ENCODE measurements around the gene SMCHD1. TPM values are rescaled to one million over a fixed set of nuclear protein-coding genes. Genes with fewer than 3 reads are reported as not detected.

Gene SMCHD1
- total and polyA plus RNA-seq, 2 experiments from 2014 or later, result 7.7 to 39.0 TPM

GRCh38 chr18:2825613-2826175, 170.2 kb downstream of the SMCHD1 start:
- TF ChIP-seq REST (IDR thresholded peaks at IDR 0.05; ENCODE audit: unreplicated experiment), result no peak
- TF ChIP-seq NANOG (IDR thresholded peaks at IDR 0.05; ENCODE audit: borderline replicate concordance), result no peak
- no peak for TF ChIP-seq CREB1 (CRISPR knock-in tag; IDR thresholded peaks at IDR 0.05; ENCODE audit: low read depth)
- no peak for TF ChIP-seq EZH2 (IDR thresholded peaks at IDR 0.05; ENCODE audit: low read depth, unreplicated experiment)
- TF ChIP-seq JUNB (IDR thresholded peaks at IDR 0.05; ENCODE audit: unreplicated experiment), result no peak
- TF ChIP-seq POLR2AphosphoS5 (IDR thresholded peaks at IDR 0.05; ENCODE audit: low read depth), result no peak
- H3K27ac ChIP-seq (ENCODE audit: low read depth), result no peak overlapping the region
- peaks cover 2% of the 10 kb centered on the region; the same call in 1 of the 3 replicates for H3K36me3 Mint-ChIP-seq (ENCODE audit: low read depth)

GRCh38 chr18:2826581-2826980, 171.1 kb downstream of the SMCHD1 start:
- H3K27me3 ChIP-seq (ENCODE audit: insufficient read depth), result no peaks in the 10 kb centered on the region
- H3K4me3 ChIP-seq, result no peak overlapping the region
- H3K36me3 Mint-ChIP-seq (ENCODE audit: low read depth), result peaks cover 2% of the 10 kb centered on the region; the same call in 1 of the 3 replicates
- no peak overlapping the region for H3K27ac Mint-ChIP-seq
- H3K27ac ChIP-seq (ENCODE audit: low read depth), result no peak overlapping the region
- no peaks in the 10 kb centered on the region for H3K79me2 ChIP-seq (replicated peaks; ENCODE audit: insufficient read depth)
- H2AFZ ChIP-seq, result peak overlapping the region; percentile 81; the same call in 1 of the 2 replicates
- H4K20me1 ChIP-seq (replicated peaks; ENCODE audit: insufficient read depth), result no peaks in the 10 kb centered on the region
- no peaks in the 10 kb centered on the region for H3K36me3 ChIP-seq (ENCODE audit: insufficient read depth)
- peaks cover 5% of the 10 kb centered on the region; the same call in 1 of the 2 replicates for H3K4me1 ChIP-seq (ENCODE audit: insufficient read depth)
- no peak overlapping the region for H3K4me2 ChIP-seq
- no peaks in the 10 kb centered on the region for H3F3A ChIP-seq (replicated peaks; ENCODE audit: low read depth)
- peaks cover 8% of the 10 kb centered on the region for H3K9me3 Mint-ChIP-seq
- peaks cover 6% of the 10 kb centered on the region; the same call in 1 of the 3 replicates for H3K4me1 Mint-ChIP-seq
- H3K4me3 Mint-ChIP-seq, result no peak overlapping the region
- peaks cover 10% of the 10 kb centered on the region for H3K27me3 Mint-ChIP-seq (ENCODE audit: insufficient read depth, low read depth, poor library complexity)
- ATAC-seq (peak; percentile 40; the same call in 2 of the 3 replicates), DNase-seq (ENCODE audit: low spot score) (peak; percentile 2)
- H3K9me2 ChIP-seq (ENCODE audit: insufficient read depth), result no peaks in the 10 kb centered on the region
- TF ChIP-seq REST (IDR thresholded peaks at IDR 0.05; ENCODE audit: unreplicated experiment) (no peak), JUNB (IDR thresholded peaks at IDR 0.05; ENCODE audit: unreplicated experiment) (no peak)

More at GRCh38 chr18:2825613-2826175, 170.2 kb downstream of the SMCHD1 start:
- Mint-ChIP-seq H3K27ac (no peak overlapping the region), H3K4me1 (peaks cover 6% of the 10 kb centered on the region; the same call in 2 of the 3 replicates), H3K27me3 (ENCODE audit: insufficient read depth, low read depth, poor library complexity) (peaks cover 12% of the 10 kb centered on the region), H3K9me3 (peaks cover 8% of the 10 kb centered on the region), H3K4me3 (no peak overlapping the region)
- ATAC-seq (no peak), DNase-seq (ENCODE audit: low spot score) (no peak)
- no peaks in the 10 kb centered on the region for H3K79me2 ChIP-seq (replicated peaks; ENCODE audit: insufficient read depth)
- no peaks in the 10 kb centered on the region for H3K27me3 ChIP-seq (ENCODE audit: insufficient read depth)
- peaks cover 5% of the 10 kb centered on the region; the same call in 1 of the 2 replicates for H3K4me1 ChIP-seq (ENCODE audit: insufficient read depth)
- no peaks in the 10 kb centered on the region for H3K9me2 ChIP-seq (ENCODE audit: insufficient read depth)
- H4K20me1 ChIP-seq (replicated peaks; ENCODE audit: insufficient read depth), result no peaks in the 10 kb centered on the region
- H3K4me2 ChIP-seq, result no peak overlapping the region
- H2AFZ ChIP-seq, result no peak overlapping the region
- H3K4me3 ChIP-seq, result no peak overlapping the region
- no peaks in the 10 kb centered on the region for H3K36me3 ChIP-seq (ENCODE audit: insufficient read depth)
- no peaks in the 10 kb centered on the region for H3F3A ChIP-seq (replicated peaks; ENCODE audit: low read depth)
